ENCODE measurements around the gene RXRA.

Gene RXRA

DNA sequence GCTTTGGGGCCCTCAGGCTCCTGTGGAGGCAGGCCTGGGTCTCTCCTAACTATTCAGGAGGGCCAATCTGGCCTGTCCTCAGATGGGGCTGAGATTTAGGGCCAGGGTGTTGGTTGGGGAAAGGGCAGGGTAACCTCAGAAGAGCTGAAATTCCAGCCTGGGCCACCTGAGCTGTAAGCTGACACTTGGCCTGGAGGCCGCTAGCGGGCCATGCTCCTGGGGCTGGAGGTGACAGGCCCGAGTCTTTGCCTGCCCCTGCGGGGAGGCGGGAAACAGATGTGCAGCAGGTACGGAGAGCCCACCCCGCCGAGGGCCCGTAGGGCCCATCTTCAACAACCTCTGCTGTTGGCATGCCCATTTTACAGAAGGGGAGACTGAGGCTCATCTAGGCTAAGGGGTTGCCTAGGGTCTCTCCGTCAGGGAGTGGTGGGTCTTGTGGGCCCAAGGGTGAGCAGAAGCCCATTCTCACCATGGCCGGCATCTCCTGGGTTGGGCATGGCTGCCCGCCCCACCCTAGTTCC, 69.5 kb downstream of the RXRA start:
- no peak overlapping the region for H3K4me3 ChIP-seq (ENCODE audit: insufficient read length, low read depth)
- no peaks in the 10 kb centered on the region for H3K27me3 ChIP-seq (ENCODE audit: insufficient read depth, insufficient read length)
- no peaks in the 10 kb centered on the region for H3K36me3 ChIP-seq (ENCODE audit: insufficient read depth, insufficient read length, low read length)
- no peak overlapping the region for H3K9ac ChIP-seq (ENCODE audit: insufficient read length, low read depth)
- peaks cover 12% of the 10 kb centered on the region for H3K4me1 ChIP-seq (ENCODE audit: insufficient read depth, insufficient read length)
- DNase-seq (ENCODE audit: low read depth, low spot score), result no peak
- TF ChIP-seq SUZ12 (IDR thresholded peaks at IDR 0.05; ENCODE audit: extremely low read depth, insufficient read depth, insufficient read length) (no peak), YY1 (IDR thresholded peaks at IDR 0.05; ENCODE audit: insufficient read depth, insufficient read length) (no peak), ZNF274 (IDR thresholded peaks at IDR 0.05; ENCODE audit: low read depth, low read length) (no peak)
- H3K9me3 ChIP-seq (ENCODE audit: insufficient read depth, low read length), result peaks cover 20% of the 10 kb centered on the region; the same call in 1 of the 2 replicates

DNA sequence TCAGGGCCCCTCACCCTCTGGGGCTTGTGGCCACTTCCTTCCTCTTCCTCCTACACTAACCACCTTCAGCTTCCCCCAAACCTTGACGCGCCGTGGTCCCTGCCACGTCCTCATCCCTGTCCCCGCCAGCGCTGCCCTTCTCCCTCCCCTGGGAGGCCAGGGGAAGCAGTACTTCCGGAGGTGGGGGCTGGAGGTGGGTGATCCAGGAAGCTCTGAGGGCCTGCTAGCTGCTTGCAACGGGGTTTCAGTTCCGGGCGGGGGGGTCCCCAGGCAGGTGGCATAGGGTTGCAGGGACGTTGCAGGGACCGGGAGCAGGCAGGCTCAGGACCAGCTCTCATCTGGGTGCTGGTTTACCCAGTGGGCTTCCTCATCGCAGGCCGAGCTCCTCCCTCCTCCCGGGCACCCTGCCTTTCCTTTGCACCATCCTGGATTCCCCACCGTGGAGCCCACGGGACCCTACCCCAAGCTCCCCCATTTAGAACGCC, 70.0 kb downstream of the RXRA start:
- no peak overlapping the region for H3K4me3 ChIP-seq (ENCODE audit: insufficient read length, low read depth)
- TF ChIP-seq ZNF274 (IDR thresholded peaks at IDR 0.05; ENCODE audit: low read depth, low read length) (no peak), SUZ12 (IDR thresholded peaks at IDR 0.05; ENCODE audit: extremely low read depth, insufficient read depth, insufficient read length) (no peak), YY1 (IDR thresholded peaks at IDR 0.05; ENCODE audit: insufficient read depth, insufficient read length) (no peak)
- peaks cover 10% of the 10 kb centered on the region for H3K4me1 ChIP-seq (ENCODE audit: insufficient read depth, insufficient read length)
- H3K9me3 ChIP-seq (ENCODE audit: insufficient read depth, low read length), result peaks cover 20% of the 10 kb centered on the region; the same call in 1 of the 2 replicates
- no peaks in the 10 kb centered on the region for H3K27me3 ChIP-seq (ENCODE audit: insufficient read depth, insufficient read length)
- no peak for DNase-seq (ENCODE audit: low read depth, low spot score)
- peak overlapping the region; percentile 29 for H3K9ac ChIP-seq (ENCODE audit: insufficient read length, low read depth)
- H3K36me3 ChIP-seq (ENCODE audit: insufficient read depth, insufficient read length, low read length), result no peaks in the 10 kb centered on the region

DNA sequence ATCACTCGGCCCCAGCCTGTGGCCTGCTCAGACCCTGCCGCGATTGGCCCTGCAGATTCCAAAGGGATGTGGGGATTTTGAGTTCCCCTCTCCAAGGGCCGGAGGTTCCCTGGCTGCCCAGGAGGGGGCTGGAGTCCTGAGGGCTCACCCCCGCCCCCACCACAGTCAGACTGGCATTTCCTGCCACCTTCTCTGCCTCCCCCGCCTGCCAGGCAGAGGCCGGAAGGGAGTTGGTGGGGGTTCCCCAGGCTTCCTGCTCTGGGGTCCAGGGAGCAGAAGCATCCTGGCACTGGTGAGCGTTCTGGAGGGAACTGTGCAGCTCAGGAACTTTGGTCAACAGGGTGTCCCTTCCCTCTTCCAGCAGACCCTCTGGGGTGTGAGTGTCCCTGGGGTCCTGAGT, 70.6 kb downstream of the RXRA start:
- TF ChIP-seq YY1 (IDR thresholded peaks at IDR 0.05; ENCODE audit: insufficient read depth, insufficient read length) (no peak), SUZ12 (IDR thresholded peaks at IDR 0.05; ENCODE audit: extremely low read depth, insufficient read depth, insufficient read length) (no peak), ZNF274 (IDR thresholded peaks at IDR 0.05; ENCODE audit: low read depth, low read length) (no peak)
- Histone ChIP-seq H3K9ac (ENCODE audit: insufficient read length, low read depth) (peak overlapping the region; percentile 29), H3K27me3 (ENCODE audit: insufficient read depth, insufficient read length) (no peaks in the 10 kb centered on the region), H3K4me3 (ENCODE audit: insufficient read length, low read depth) (no peak overlapping the region), H3K36me3 (ENCODE audit: insufficient read depth, insufficient read length, low read length) (no peaks in the 10 kb centered on the region), H3K4me1 (ENCODE audit: insufficient read depth, insufficient read length) (peaks cover 9% of the 10 kb centered on the region), H3K9me3 (ENCODE audit: insufficient read depth, low read length) (peaks cover 20% of the 10 kb centered on the region; the same call in 1 of the 2 replicates)
- DNase-seq (ENCODE audit: low read depth, low spot score), result no peak

DNA sequence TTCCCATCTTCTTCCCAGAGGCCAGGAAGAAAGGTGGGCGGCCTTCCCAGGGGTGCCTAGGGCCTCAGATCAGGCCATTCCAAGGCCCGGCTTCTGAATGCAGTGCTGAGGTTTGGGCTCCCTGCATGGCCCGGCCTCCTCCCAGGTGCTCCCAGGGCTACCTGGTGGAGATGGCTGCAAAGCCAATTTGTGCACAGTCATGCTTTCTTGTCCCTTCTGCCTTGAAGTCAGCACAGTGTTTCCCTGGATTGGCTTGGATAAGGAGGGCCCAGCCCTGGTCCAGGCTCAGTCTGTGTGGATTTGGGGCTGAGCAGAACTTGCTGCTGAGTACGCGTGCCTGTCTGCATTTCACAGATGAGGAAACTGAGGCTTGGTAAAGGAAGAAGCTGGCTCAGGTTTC, 72.5 kb downstream of the RXRA start:
- H3K4me1 ChIP-seq (ENCODE audit: insufficient read depth, insufficient read length), result peaks cover 9% of the 10 kb centered on the region
- H3K4me3 ChIP-seq (ENCODE audit: insufficient read length, low read depth), result no peak overlapping the region
- peaks cover 20% of the 10 kb centered on the region; the same call in 1 of the 2 replicates for H3K9me3 ChIP-seq (ENCODE audit: insufficient read depth, low read length)
- H3K9ac ChIP-seq (ENCODE audit: insufficient read length, low read depth), result no peak overlapping the region
- no peaks in the 10 kb centered on the region for H3K27me3 ChIP-seq (ENCODE audit: insufficient read depth, insufficient read length)
- TF ChIP-seq ZNF274 (IDR thresholded peaks at IDR 0.05; ENCODE audit: low read depth, low read length) (no peak), SUZ12 (IDR thresholded peaks at IDR 0.05; ENCODE audit: extremely low read depth, insufficient read depth, insufficient read length) (no peak), YY1 (IDR thresholded peaks at IDR 0.05; ENCODE audit: insufficient read depth, insufficient read length) (no peak)
- no peak for DNase-seq (ENCODE audit: low read depth, low spot score)
- peaks cover 13% of the 10 kb centered on the region for H3K36me3 ChIP-seq (ENCODE audit: insufficient read depth, insufficient read length, low read length)

DNA sequence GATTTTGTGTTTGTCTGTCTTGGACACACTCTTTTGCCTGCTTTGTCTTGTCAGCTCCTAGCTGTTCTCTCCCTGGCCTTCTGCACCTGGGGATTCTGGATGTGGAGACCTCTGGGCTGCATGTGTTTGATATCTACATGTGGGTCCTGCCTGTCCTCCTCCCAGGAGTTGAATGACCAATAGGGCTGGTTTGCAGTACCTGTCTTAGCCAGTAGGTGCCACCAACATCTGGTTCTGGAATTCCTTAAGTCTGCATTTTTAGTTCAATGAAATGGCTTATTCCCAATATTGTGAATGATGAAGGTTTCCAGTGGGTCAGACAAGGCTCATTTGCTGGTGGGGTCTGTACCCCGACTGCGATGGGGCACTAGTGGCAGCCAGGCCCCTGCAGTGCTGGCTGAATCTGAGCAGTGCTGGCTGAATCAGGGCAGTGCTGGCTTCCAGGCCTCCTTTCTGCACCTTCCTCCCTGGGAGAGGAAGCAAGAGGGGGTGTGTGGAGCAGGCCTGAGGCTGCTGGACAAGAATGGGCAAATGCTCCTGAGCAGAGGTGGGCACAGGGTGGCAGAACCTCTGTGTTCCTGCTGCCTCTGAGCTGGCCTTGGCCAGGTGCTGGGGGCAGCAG, 73.3 kb downstream of the RXRA start:
- TF ChIP-seq YY1 (IDR thresholded peaks at IDR 0.05; ENCODE audit: insufficient read depth, insufficient read length), result no peak
- no peak for TF ChIP-seq ZNF274 (IDR thresholded peaks at IDR 0.05; ENCODE audit: low read depth, low read length)
- TF ChIP-seq SUZ12 (IDR thresholded peaks at IDR 0.05; ENCODE audit: extremely low read depth, insufficient read depth, insufficient read length), result no peak
- Histone ChIP-seq H3K4me1 (ENCODE audit: insufficient read depth, insufficient read length) (peaks cover 9% of the 10 kb centered on the region), H3K36me3 (ENCODE audit: insufficient read depth, insufficient read length, low read length) (peaks cover 13% of the 10 kb centered on the region), H3K27me3 (ENCODE audit: insufficient read depth, insufficient read length) (no peaks in the 10 kb centered on the region), H3K9me3 (ENCODE audit: insufficient read depth, low read length) (peaks cover 20% of the 10 kb centered on the region; the same call in 1 of the 2 replicates), H3K9ac (ENCODE audit: insufficient read length, low read depth) (no peak overlapping the region), H3K4me3 (ENCODE audit: insufficient read length, low read depth) (no peak overlapping the region)
- no peak for DNase-seq (ENCODE audit: low read depth, low spot score)

DNA sequence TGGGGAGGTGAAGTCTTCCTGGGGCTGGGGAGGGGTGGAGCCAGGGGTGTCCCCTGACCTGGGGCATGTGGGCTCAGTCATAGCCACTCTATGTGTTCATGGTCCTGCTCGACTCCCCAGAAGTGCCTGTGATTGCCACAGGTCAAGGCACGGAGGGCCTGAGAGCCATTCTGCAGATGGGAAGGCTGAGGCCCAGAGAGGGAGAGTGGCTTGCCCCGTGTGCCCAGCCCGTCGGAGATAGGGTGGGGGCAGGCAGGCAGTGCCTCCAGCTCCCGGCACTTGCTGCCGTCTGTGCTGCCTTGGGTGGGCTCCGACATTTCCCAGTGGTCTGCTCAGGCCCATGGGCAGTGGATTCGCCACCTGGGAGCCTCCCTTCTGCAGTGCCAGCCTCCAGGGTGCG, 74.0 kb downstream of the RXRA start:
- Histone ChIP-seq H3K36me3 (ENCODE audit: insufficient read depth, insufficient read length, low read length) (peaks cover 13% of the 10 kb centered on the region), H3K4me1 (ENCODE audit: insufficient read depth, insufficient read length) (peaks cover 12% of the 10 kb centered on the region), H3K4me3 (ENCODE audit: insufficient read length, low read depth) (no peak overlapping the region), H3K9ac (ENCODE audit: insufficient read length, low read depth) (no peak overlapping the region), H3K27me3 (ENCODE audit: insufficient read depth, insufficient read length) (no peaks in the 10 kb centered on the region), H3K9me3 (ENCODE audit: insufficient read depth, low read length) (peaks cover 20% of the 10 kb centered on the region; the same call in 1 of the 2 replicates)
- DNase-seq (ENCODE audit: low read depth, low spot score), result no peak
- no peak for TF ChIP-seq ZNF274 (IDR thresholded peaks at IDR 0.05; ENCODE audit: low read depth, low read length)
- TF ChIP-seq YY1 (IDR thresholded peaks at IDR 0.05; ENCODE audit: insufficient read depth, insufficient read length), result no peak
- no peak for TF ChIP-seq SUZ12 (IDR thresholded peaks at IDR 0.05; ENCODE audit: extremely low read depth, insufficient read depth, insufficient read length)

DNA sequence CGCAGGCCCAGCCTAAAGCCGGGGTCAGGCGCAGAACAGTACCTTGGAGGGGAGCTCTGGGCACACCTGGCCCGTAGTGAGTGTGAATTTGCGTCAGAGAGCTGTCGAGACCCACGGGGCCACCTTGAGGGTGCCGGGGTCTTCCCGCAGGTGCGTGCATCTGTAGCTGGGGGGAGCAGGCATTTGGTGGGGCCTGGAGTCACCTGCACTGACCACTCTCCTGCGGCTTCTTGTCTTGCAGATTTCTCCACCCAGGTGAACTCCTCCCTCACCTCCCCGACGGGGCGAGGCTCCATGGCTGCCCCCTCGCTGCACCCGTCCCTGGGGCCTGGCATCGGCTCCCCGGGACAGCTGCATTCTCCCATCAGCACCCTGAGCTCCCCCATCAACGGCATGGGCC, 75.1 kb downstream of the RXRA start:
- peaks cover 20% of the 10 kb centered on the region; the same call in 1 of the 2 replicates for H3K9me3 ChIP-seq (ENCODE audit: insufficient read depth, low read length)
- peaks cover 13% of the 10 kb centered on the region for H3K36me3 ChIP-seq (ENCODE audit: insufficient read depth, insufficient read length, low read length)
- no peak for DNase-seq (ENCODE audit: low read depth, low spot score)
- peaks cover 7% of the 10 kb centered on the region for H3K4me1 ChIP-seq (ENCODE audit: insufficient read depth, insufficient read length)
- no peak overlapping the region for H3K9ac ChIP-seq (ENCODE audit: insufficient read length, low read depth)
- H3K4me3 ChIP-seq (ENCODE audit: insufficient read length, low read depth), result no peak overlapping the region
- TF ChIP-seq ZNF274 (IDR thresholded peaks at IDR 0.05; ENCODE audit: low read depth, low read length) (no peak), SUZ12 (IDR thresholded peaks at IDR 0.05; ENCODE audit: extremely low read depth, insufficient read depth, insufficient read length) (no peak), YY1 (IDR thresholded peaks at IDR 0.05; ENCODE audit: insufficient read depth, insufficient read length) (no peak)
- H3K27me3 ChIP-seq (ENCODE audit: insufficient read depth, insufficient read length), result no peaks in the 10 kb centered on the region
